Panc1 (cell line): ENCODE results near the gene GLOD4. TPM values are rescaled to one million over a fixed set of nuclear protein-coding genes. Genes with fewer than 3 reads are reported as not detected.
"Not testable (repeated sequence)": the region's sequence is repeated elsewhere in the genome, so short reads cannot be mapped to it uniquely, and the experiment has no call there.

ENCODE experiments used
- ATAC-seq: fragments of 200-7000 bp; cut with Tn5 transposase; 2 replicates; pipeline ENCODE4 v1.9.1; 2020; ENCODE audit warnings: mild to moderate bottlenecking, moderate library complexity
- BruUV-seq: library from RNA; stranded (reverse); fragments of 400-500 nt; replicated peaks from 2 replicates; lab custom pipeline; 2021; lab: Mats Ljungman, UMichigan
- CTCF ChIA-PET: fragments of 300-600 bp; sonication (Branson Sonifier 250); formaldehyde crosslinking; loops from one replicate; lab custom pipeline; 2022; ENCODE audit warnings: antibody characterized with exemption; lab: Charles Lee
- POLR2A ChIA-PET: fragments of 300-600 bp; sonication (Branson Sonifier 250); formaldehyde crosslinking; loops from one replicate; lab custom pipeline; 2022; ENCODE audit warnings: antibody characterized with exemption; lab: Charles Lee
- DNase-seq: peaks from one replicate; pipeline ENCODE4 v3.0.0-alpha.2; 2010; ENCODE audit warnings: low read depth, low spot score
- H3K27ac ChIP-seq: 2 replicates; pipeline ENCODE4 v1.5.1; 2011; ENCODE audit warnings: mild to moderate bottlenecking, low read length, inconsistent platforms
- H3K27me3 ChIP-seq: fragments of 200-500 bp; sonication (Bioruptor generic); 2 replicates; pipeline ENCODE4 v1.6.0; 2014; ENCODE audit warnings: low read length, inconsistent platforms; ENCODE audit not compliant: control insufficient read depth, insufficient read depth
- H3K36me3 ChIP-seq: fragments of 200-500 bp; sonication (Bioruptor generic); 2 replicates; pipeline ENCODE4 v1.5.1; 2014; ENCODE audit warnings: inconsistent platforms, mild to moderate bottlenecking, low read length, moderate library complexity; ENCODE audit not compliant: control insufficient read depth, insufficient read depth
- H3K4me1 ChIP-seq: 2 replicates; pipeline ENCODE4 v1.5.1; 2011; ENCODE audit warnings: inconsistent platforms, mild to moderate bottlenecking, low read length, moderate library complexity; ENCODE audit not compliant: control insufficient read depth, insufficient read depth
- H3K4me3 ChIP-seq, 2 experiments: 2 replicates each; pipeline ENCODE4 v1.5.1; 2011 to 2012; ENCODE audit warnings: low read depth in 2 of 2, low read length in 2 of 2, mild to moderate bottlenecking in 2 of 2, inconsistent platforms in 1 of 2, moderate library complexity in 1 of 2
- H3K9me3 ChIP-seq: fragments of 200-500 bp; sonication (Bioruptor generic); 2 replicates; pipeline ENCODE4 v1.5.1; 2014; ENCODE audit warnings: low read depth, mild to moderate bottlenecking, inconsistent platforms, low read length, moderate library complexity; ENCODE audit not compliant: control insufficient read depth, insufficient read depth
- CTCF ChIP-seq: fragments of 450-650 bp; IDR thresholded peaks from 2 replicates; pipeline ENCODE4 v1.5.1; 2017; ENCODE audit warnings: mild to moderate bottlenecking
- POLR2AphosphoS5 ChIP-seq: IDR thresholded peaks from 2 replicates; pipeline ENCODE4 v1.6.1; 2012; ENCODE audit warnings: mild to moderate bottlenecking, low read depth, low read length, moderate library complexity
- REST ChIP-seq, 2 experiments: IDR thresholded peaks; 2 replicates each; pipeline ENCODE4 v1.6.1; 2011 to 2012; ENCODE audit warnings: low read depth in 2 of 2, control low read depth in 1 of 2, low read length in 1 of 2, mild to moderate bottlenecking in 1 of 2, moderate library complexity in 1 of 2; ENCODE audit not compliant: insufficient read depth in 1 of 2
- SIN3A ChIP-seq: IDR thresholded peaks from 2 replicates; pipeline ENCODE4 v1.6.1; 2012; ENCODE audit warnings: low read depth, mild to moderate bottlenecking, low read length, moderate library complexity, borderline replicate concordance; ENCODE audit not compliant: insufficient read depth
- TCF7L2 ChIP-seq: IDR thresholded peaks from 2 replicates; pipeline ENCODE4 v1.6.1; 2011; ENCODE audit warnings: mild to moderate bottlenecking, low read depth, low read length, inconsistent platforms
- in situ Hi-C: cut with HindIII; loops from 2 replicates; pipeline ENCODE4 v1.10.0; 2016; ENCODE audit warnings: low sequenced_read_pairs, low pct_unique_long_range_greater_than_20kb
- intact Hi-C: fragments of 100-400 bp; cut with micrococcal nuclease; formaldehyde crosslinking; loops from one replicate; pipeline ENCODE4 v1.10.0; 2022; ENCODE audit not compliant: unreplicated experiment
- total RNA-seq: library from RNA; stranded (reverse); gene quantifications from one replicate; pipeline ENCODE4 v1.2.1, GENCODE V29; 2021; ENCODE audit not compliant: unreplicated experiment

The GLOD4 gene
- total RNA-seq, 1 experiment from 2014 or later, result 57.8 TPM

- Histone ChIP-seq H3K27ac (no peak overlapping the region), H3K4me1 (peaks cover 2% of the 10 kb centered on the region), H3K4me3 (no peak overlapping the region), H3K36me3 (no peaks in the 10 kb centered on the region), H3K27me3 (no peaks in the 10 kb centered on the region), H3K9me3 (no peaks in the 10 kb centered on the region)
- BruUV-seq, result no TSS peak
- ChIA-PET CTCF (no interaction called here), POLR2A (no interaction called here)
- in situ Hi-C loops (no loop called here), intact Hi-C loops (no loop called here)
- ATAC-seq (no peak), DNase-seq (no peak)
- TF ChIP-seq SIN3A (no peak), POLR2AphosphoS5 (no peak), CTCF (no peak), REST (IDR thresholded peaks at IDR 0.05; ENCODE audit: insufficient read depth in 1 of 2, low read depth in 2 of 2, low read length in 1 of 2) (no peak), TCF7L2 (no peak)
These were observed 48.3 kb upstream of the GLOD4 start for GRCh38 chr17:830381-830780.

GRCh38 chr17:829614-830013, 47.5 kb upstream of the GLOD4 start:
- ATAC-seq, in situ Hi-C loops, POLR2A ChIA-PET, intact Hi-C loops, H3K4me1 ChIP-seq, H3K36me3 ChIP-seq, H3K9me3 ChIP-seq, DNase-seq, H3K27ac ChIP-seq, BruUV-seq, H3K4me3 ChIP-seq, H3K27me3 ChIP-seq: not testable (repeated sequence)
- CTCF ChIA-PET, result interaction anchor here (0.6 kb wide), 1 partner anchor 35 kb away, joined by 7 read pairs; no protein-coding TSS in a partner anchor

- BruUV-seq, result no TSS peak
- POLR2A ChIA-PET, result no interaction called here
- in situ Hi-C loops, result no loop called here
- no peaks in the 10 kb centered on the region; the same call in 1 of the 2 replicates for H3K36me3 ChIP-seq
- intact Hi-C loops, result no loop called here
- H3K9me3 ChIP-seq, result no peaks in the 10 kb centered on the region
- DNase-seq (no peak), ATAC-seq (no peak)
- no peak overlapping the region for H3K27ac ChIP-seq
- TF ChIP-seq TCF7L2, result no peak
- TF ChIP-seq SIN3A, result no peak
- TF ChIP-seq POLR2AphosphoS5, result no peak
- no peak for TF ChIP-seq CTCF
- no peak for TF ChIP-seq REST (IDR thresholded peaks at IDR 0.05; ENCODE audit: insufficient read depth in 1 of 2, low read depth in 2 of 2, low read length in 1 of 2)
- no peaks in the 10 kb centered on the region for H3K4me1 ChIP-seq
- H3K4me3 ChIP-seq, result no peak overlapping the region
- no peaks in the 10 kb centered on the region for H3K27me3 ChIP-seq
- CTCF ChIA-PET, result no interaction called here
These were observed 46.7 kb upstream of the GLOD4 start for GRCh38 chr17:828761-829160.
